GM12878 (cell line): ENCODE data around the gene THBD. TPM values are rescaled to one million over a fixed set of nuclear protein-coding genes. Genes with fewer than 3 reads are reported as not detected.
A peak's percentile ranks its signal among the peaks of the same experiment; 100 is the strongest.

ENCODE experiments used
- ATAC-seq: fragments of 200-7000 bp; cut with Tn5 transposase; 3 replicates; pipeline ENCODE4 v1.9.1; 2020; ENCODE audit warnings: mild to moderate bottlenecking, moderate library complexity
- BruUV-seq: library from RNA; stranded (reverse); fragments of 400-500 nt; replicated peaks from 2 replicates; lab custom pipeline; 2021; lab: Mats Ljungman, UMichigan
- CTCF ChIA-PET: fragments of 300-600 bp; sonication (Branson Sonifier 250); formaldehyde crosslinking; extraction: SDS; loops from one replicate; lab custom pipeline; 2021; ENCODE audit warnings: inconsistent platforms; lab: Yijun Ruan, JAX
- POLR2A ChIA-PET: fragments of 350-600 bp; formaldehyde crosslinking; extraction: SDS; loops from one replicate; lab custom pipeline; 2021; ENCODE audit warnings: inconsistent platforms; lab: Charles Lee
- RAD21 ChIA-PET: fragments of 300-600 bp; sonication (Branson Sonifier 250); formaldehyde crosslinking; loops from one replicate; lab custom pipeline; 2023; ENCODE audit warnings: antibody characterized with exemption; ENCODE audit not compliant: unreplicated experiment; lab: Charles Lee
- SMC1A ChIA-PET: fragments of 300-600 bp; sonication (Branson Sonifier 250); formaldehyde crosslinking; loops from one replicate; lab custom pipeline; 2023; ENCODE audit not compliant: unreplicated experiment, uncharacterized antibody; lab: Charles Lee
- DNase-seq: peaks from one replicate; pipeline ENCODE4 v3.0.0-alpha.2; 2011; ENCODE audit warnings: low read depth, low spot score
- FAIRE-seq: peaks from 3 replicates; lab custom pipeline; 2011; peaks lifted over from hg19 to GRCh38; lab: Jason Lieb, UNC
- H2AFZ ChIP-seq: 2 replicates; pipeline ENCODE4 v1.6.0; 2011; ENCODE audit warnings: low read depth, low read length, control low read depth; ENCODE audit not compliant: control insufficient read depth
- H3K27ac ChIP-seq: 2 replicates; pipeline ENCODE4 v1.5.1; 2011; ENCODE audit warnings: control low read depth; ENCODE audit not compliant: control insufficient read depth, insufficient read depth
- H3K27me3 ChIP-seq, 2 experiments: replicated peaks in 1 of 2; 2 replicates each; pipeline versions ENCODE4 v1.6.0 to v1.6.1; 2011; ENCODE audit warnings: low read length in 1 of 2; ENCODE audit not compliant: control insufficient read depth in 2 of 2, insufficient read depth in 2 of 2
- H3K36me3 ChIP-seq, 2 experiments: 2 replicates each; pipeline ENCODE4 v1.5.1; 2011; ENCODE audit warnings: low read length in 1 of 2; ENCODE audit not compliant: control insufficient read depth in 2 of 2, insufficient read depth in 2 of 2
- H3K4me1 ChIP-seq: 2 replicates; pipeline ENCODE4 v1.6.1; 2011; ENCODE audit warnings: mild to moderate bottlenecking, low read length, moderate library complexity, mixed read lengths; ENCODE audit not compliant: control insufficient read depth, insufficient read depth
- H3K4me2 ChIP-seq: 2 replicates; pipeline ENCODE4 v1.6.0; 2011; ENCODE audit warnings: control low read depth; ENCODE audit not compliant: control insufficient read depth, insufficient read depth
- H3K4me3 ChIP-seq: fragments of 200-600 bp; sonication (generic); 2 replicates; pipeline ENCODE4 v1.5.1; 2016
- H3K79me2 ChIP-seq: 2 replicates; pipeline ENCODE4 v1.6.0; 2011; ENCODE audit warnings: low read length; ENCODE audit not compliant: control insufficient read depth, insufficient read depth
- H3K9ac ChIP-seq: 2 replicates; pipeline ENCODE4 v1.8.0; 2011; ENCODE audit warnings: low read length, control low read depth, mixed read lengths; ENCODE audit not compliant: control insufficient read depth, insufficient read depth
- H3K9me3 ChIP-seq: replicated peaks from 3 replicates; pipeline ENCODE4 v1.5.1; 2011; ENCODE audit warnings: mild to moderate bottlenecking, low read length; ENCODE audit not compliant: control insufficient read depth, insufficient read depth
- H4K20me1 ChIP-seq: 2 replicates; pipeline ENCODE4 v1.6.0; 2011; ENCODE audit not compliant: control insufficient read depth, insufficient read depth
- MTA2 ChIP-seq: fragments of 450-650 bp; IDR thresholded peaks from 2 replicates; pipeline ENCODE4 v1.6.1; 2016; ENCODE audit warnings: low read depth, mild to moderate bottlenecking, moderate library complexity
- TCF7 ChIP-seq: IDR thresholded peaks from 2 replicates; pipeline ENCODE4 v1.6.1; 2014; ENCODE audit warnings: antibody characterized with exemption, borderline replicate concordance
- WGBS: methylation state at CpG from one replicate; pipeline ENCODE4 v1.1.6; 2016; ENCODE audit warnings: low lambda C conversion rate; ENCODE audit not compliant: insufficient replicate concordance, insufficient coverage; ENCODE audit errors: missing lambda C conversion rate; 5-methylcytosine and 5-hydroxymethylcytosine counted together
- in situ Hi-C: fragments of 300-500 bp; cut with MboI; formaldehyde crosslinking; loops from 9 replicates; pipeline ENCODE4 v1.14.3; 2018; ENCODE audit warnings: mixed read lengths
- intact Hi-C: fragments of 100-400 bp; cut with micrococcal nuclease; formaldehyde crosslinking; loops from one replicate; pipeline ENCODE4 v1.14.2; 2022; ENCODE audit not compliant: unreplicated experiment
- polyA plus RNA-seq, 11 experiments: library from polyadenylated mRNA; depleted of rRNA in 4 of 11; unstranded in 6 of 11; stranded (reverse) in 5 of 11; fragments of >200 nt; fragmentation: Nextera tagmentation in 4 of 11; fragmentation: Illumina TruSeq in 1 of 11; extraction: Ambion mirVana in 4 of 11; extraction: Trizol in 1 of 11; gene quantifications; 1 replicate in 1 of 11; 2 replicates in 10 of 11; pipeline versions ENCODE4 v1.2.1 to v1.2.3, GENCODE V29; 2011 to 2016; ENCODE audit warnings: inconsistent platforms in 2 of 11, missing spikeins in 2 of 11, low read depth in 1 of 11
- total RNA-seq, 4 experiments: library from RNA; depleted of rRNA in 3 of 4; stranded (reverse); fragments of >200 nt in 3 of 4; fragmentation: Illumina TruSeq in 1 of 4; extraction: Trizol in 1 of 4; gene quantifications; 2 replicates each; pipeline versions ENCODE4 v1.2.1 to v1.2.3, GENCODE V29; 2013 to 2021
- TF ChIP-seq, protein P1 (sequence below), 3 experiments: IDR thresholded peaks in 2 of 3; conservative IDR thresholded peaks in 1 of 3; 2 replicates each; pipeline ENCODE4 v1.5.1; 2011; ENCODE audit warnings: low read depth in 3 of 3, low read length in 3 of 3, mild to moderate bottlenecking in 3 of 3, control low read depth in 2 of 3, moderate library complexity in 2 of 3, inconsistent platforms in 1 of 3, mixed read lengths in 1 of 3; ENCODE audit not compliant: control insufficient read depth in 2 of 3, insufficient read depth in 1 of 3; ENCODE audit errors: extremely low read depth in 1 of 3

Gene THBD
- total and polyA plus RNA-seq, 10 of the 15 experiments (the other 5 are each of a cell fraction or from before 2014, with no cell fraction given), result not detected

GRCh38 chr20:23090878-23091277 is 41.4 kb upstream of the THBD start:
- in situ Hi-C loops, result no loop called here
- H3K79me2 ChIP-seq, result no peaks in the 10 kb centered on the region
- H4K20me1 ChIP-seq, result no peaks in the 10 kb centered on the region
- H3K9me3 ChIP-seq, result no peaks in the 10 kb centered on the region
- no peak for FAIRE-seq
- H2AFZ ChIP-seq, result no peak overlapping the region
- ChIA-PET CTCF (interaction anchor here (0.6 to 1.5 kb wide), 4 partner anchors 12 to 517 kb away, joined by 3 to 4 read pairs (median 3); no protein-coding TSS in a partner anchor), SMC1A (interaction anchor here (1.4 kb wide), 1 partner anchor 21 kb away, joined by 3 read pairs; no protein-coding TSS in a partner anchor)
- no peak overlapping the region for H3K4me2 ChIP-seq
- no peak for TF ChIP-seq TCF7
- TF ChIP-seq, all 136 proteins: peak for 0
- ChIA-PET POLR2A (interaction anchor here (0.7 kb wide), 1 partner anchor 330 kb away, joined by 3 read pairs; no protein-coding TSS in a partner anchor), RAD21 (interaction anchor here (0.7 to 1.4 kb wide), 2 partner anchors 8 to 69 kb away, joined by 3 read pairs; no protein-coding TSS in a partner anchor)
- peaks cover 0 to 6% of the 10 kb centered on the region in 2 experiments; a peak in 1 of 4 replicates for H3K27me3 ChIP-seq
- intact Hi-C loops, result no loop called here
- H3K4me1 ChIP-seq, result peaks cover 13% of the 10 kb centered on the region
- DNase-seq, result no peak
- H3K4me3 ChIP-seq, result no peak overlapping the region
- BruUV-seq, result no TSS peak
- whole genome bisulfite sequencing, result 37% methylated on average over 4 of the region's 4 CpGs
- H3K36me3 ChIP-seq, result no peaks in the 10 kb centered on the region
- ATAC-seq, result no peak
- no peak overlapping the region for H3K27ac ChIP-seq
- H3K9ac ChIP-seq, result no peak overlapping the region

DNA sequence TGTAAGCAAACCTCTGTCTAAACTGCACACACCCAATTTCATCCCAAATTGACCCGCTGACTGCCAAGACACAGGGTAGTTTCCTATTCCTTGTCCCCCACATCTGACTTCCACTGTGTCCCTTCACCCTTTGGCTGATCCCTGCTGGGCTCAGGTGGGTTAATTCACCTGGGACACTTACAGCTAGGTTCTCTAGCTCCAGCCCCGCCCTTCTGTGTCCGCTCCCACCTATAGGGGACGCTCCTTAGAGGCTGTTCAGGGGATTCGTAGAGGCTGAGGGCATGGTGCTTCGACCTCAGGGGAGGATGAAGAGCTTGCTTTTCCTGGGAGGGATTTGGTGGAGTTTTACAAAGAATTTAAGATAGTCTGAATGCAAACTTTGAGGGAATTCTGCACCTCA is 40.7 kb upstream of the THBD start:
- TF ChIP-seq MTA2, result no peak
- TF ChIP-seq, protein P1, sequence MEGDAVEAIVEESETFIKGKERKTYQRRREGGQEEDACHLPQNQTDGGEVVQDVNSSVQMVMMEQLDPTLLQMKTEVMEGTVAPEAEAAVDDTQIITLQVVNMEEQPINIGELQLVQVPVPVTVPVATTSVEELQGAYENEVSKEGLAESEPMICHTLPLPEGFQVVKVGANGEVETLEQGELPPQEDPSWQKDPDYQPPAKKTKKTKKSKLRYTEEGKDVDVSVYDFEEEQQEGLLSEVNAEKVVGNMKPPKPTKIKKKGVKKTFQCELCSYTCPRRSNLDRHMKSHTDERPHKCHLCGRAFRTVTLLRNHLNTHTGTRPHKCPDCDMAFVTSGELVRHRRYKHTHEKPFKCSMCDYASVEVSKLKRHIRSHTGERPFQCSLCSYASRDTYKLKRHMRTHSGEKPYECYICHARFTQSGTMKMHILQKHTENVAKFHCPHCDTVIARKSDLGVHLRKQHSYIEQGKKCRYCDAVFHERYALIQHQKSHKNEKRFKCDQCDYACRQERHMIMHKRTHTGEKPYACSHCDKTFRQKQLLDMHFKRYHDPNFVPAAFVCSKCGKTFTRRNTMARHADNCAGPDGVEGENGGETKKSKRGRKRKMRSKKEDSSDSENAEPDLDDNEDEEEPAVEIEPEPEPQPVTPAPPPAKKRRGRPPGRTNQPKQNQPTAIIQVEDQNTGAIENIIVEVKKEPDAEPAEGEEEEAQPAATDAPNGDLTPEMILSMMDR (IDR thresholded peaks at IDR 0.05 in 2 of 3, conservative IDR thresholded peaks at IDR 0.05 in 1 of 3; ENCODE audit: control insufficient read depth in 2 of 3, extremely low read depth in 1 of 3, insufficient read depth in 1 of 3, low read depth in 3 of 3, low read length in 3 of 3), result 0 out of 6 replicates have a peak, but pooled peaks of 1 of the 3 experiments have one; percentile 6
- Histone ChIP-seq H3K27ac (no peak overlapping the region), H2AFZ (no peak overlapping the region), H3K9ac (no peak overlapping the region), H3K79me2 (no peaks in the 10 kb centered on the region), H3K4me1 (peaks cover 14% of the 10 kb centered on the region), H3K4me3 (no peak overlapping the region), H3K36me3 (no peaks in the 10 kb centered on the region), H4K20me1 (no peaks in the 10 kb centered on the region), H3K27me3 (peaks cover 0 to 6% of the 10 kb centered on the region in 2 experiments; a peak in 1 of 4 replicates), H3K9me3 (no peaks in the 10 kb centered on the region), H3K4me2 (no peak overlapping the region)
- ATAC-seq (no peak), DNase-seq (no peak), FAIRE-seq (no peak)
- BruUV-seq, result no TSS peak
- in situ Hi-C loops (no loop called here), intact Hi-C loops (no loop called here)
- ChIA-PET SMC1A (interaction anchor here (0.9 to 1.6 kb wide), 2 partner anchors 11 to 26 kb away, joined by 3 to 6 read pairs; no protein-coding TSS in a partner anchor), CTCF (interaction anchor here (0.6 to 1.5 kb wide), 4 partner anchors 13 to 518 kb away, joined by 3 to 4 read pairs (median 3); no protein-coding TSS in a partner anchor), POLR2A (no interaction called here), RAD21 (interaction anchor here (0.7 to 1.5 kb wide), 2 partner anchors 69 to 70 kb away, joined by 3 read pairs; no protein-coding TSS in a partner anchor)
- 10% methylated on average over 6 of the region's 6 CpGs for WGBS
